WTC11 (cell line): Measurements from ENCODE around the gene SERPINH1. TPM values are rescaled to one million over a fixed set of nuclear protein-coding genes. Genes with fewer than 3 reads are reported as not detected.
A peak's percentile ranks its signal among the peaks of the same experiment; 100 is the strongest.

Experiments used
- ATF2 ChIP-seq: sonication (generic); formaldehyde crosslinking; IDR thresholded peaks from 2 replicates; pipeline ENCODE4 v1.8.1; 2022; ENCODE audit warnings: low read depth, missing genetic modification reagents, borderline replicate concordance
- CREB1 ChIP-seq: sonication (generic); formaldehyde crosslinking; IDR thresholded peaks from 2 replicates; pipeline ENCODE4 v1.8.0; 2023; ENCODE audit warnings: mild to moderate bottlenecking, missing genetic modification reagents
- ELF4 ChIP-seq: sonication (generic); formaldehyde crosslinking; IDR thresholded peaks from 2 replicates; pipeline ENCODE4 v1.8.1; 2022; ENCODE audit warnings: low read depth, mild to moderate bottlenecking, moderate library complexity, missing genetic modification reagents
- EMX1 ChIP-seq: fragments of 250-450 bp; sonication (Bioruptor Pico); IDR thresholded peaks from 2 replicates; pipeline ENCODE4 v1.8.0; 2021; ENCODE audit warnings: mild to moderate bottlenecking
- MLX ChIP-seq: sonication (generic); formaldehyde crosslinking; IDR thresholded peaks from 2 replicates; pipeline ENCODE4 v1.8.1; 2023; ENCODE audit warnings: mild to moderate bottlenecking, missing genetic modification reagents, moderate library complexity
- NR3C1 ChIP-seq: sonication (generic); formaldehyde crosslinking; conservative IDR thresholded peaks from 2 replicates; pipeline ENCODE4 v1.8.1; 2023; ENCODE audit warnings: low read depth, mild to moderate bottlenecking, missing genetic modification reagents
- PRDM15 ChIP-seq: sonication (generic); formaldehyde crosslinking; IDR thresholded peaks from 2 replicates; pipeline ENCODE4 v1.8.0; 2022; ENCODE audit warnings: missing genetic modification reagents
- SP1 ChIP-seq: sonication (generic); formaldehyde crosslinking; conservative IDR thresholded peaks from 2 replicates; pipeline ENCODE4 v1.8.1; 2022; ENCODE audit warnings: missing genetic modification reagents
- STAT6 ChIP-seq: sonication (generic); formaldehyde crosslinking; conservative IDR thresholded peaks from 2 replicates; pipeline ENCODE4 v1.8.1; 2023; ENCODE audit warnings: mild to moderate bottlenecking, low read depth, missing genetic modification reagents, moderate library complexity
- TCF7 ChIP-seq: sonication (generic); formaldehyde crosslinking; IDR thresholded peaks from 2 replicates; pipeline ENCODE4 v1.8.0; 2022; ENCODE audit warnings: mild to moderate bottlenecking, low read depth, missing genetic modification reagents, moderate library complexity
- TEAD4 ChIP-seq: sonication (generic); formaldehyde crosslinking; IDR thresholded peaks from 2 replicates; pipeline ENCODE4 v1.8.0; 2022; ENCODE audit warnings: mild to moderate bottlenecking, missing genetic modification reagents
- USF1 ChIP-seq: sonication (generic); formaldehyde crosslinking; IDR thresholded peaks from 2 replicates; pipeline ENCODE4 v1.8.0; 2022; ENCODE audit warnings: mild to moderate bottlenecking, missing genetic modification reagents
- ZNF317 ChIP-seq: sonication (generic); formaldehyde crosslinking; IDR thresholded peaks from 2 replicates; pipeline ENCODE4 v1.8.1; 2023; ENCODE audit warnings: low read depth, mild to moderate bottlenecking, moderate library complexity, missing genetic modification reagents, borderline replicate concordance
- ZNF671 ChIP-seq: fragments of 250-450 bp; sonication (Bioruptor Pico); IDR thresholded peaks from 2 replicates; pipeline ENCODE4 v1.8.0; 2021; ENCODE audit warnings: mild to moderate bottlenecking
- total RNA-seq: library from RNA; stranded (reverse); gene quantifications from 3 replicates; pipeline ENCODE4 v1.2.3, GENCODE V29; 2021
- TF ChIP-seq, protein P1 (sequence below): sonication (generic); formaldehyde crosslinking; IDR thresholded peaks from 2 replicates; pipeline ENCODE4 v1.8.1; 2023; ENCODE audit warnings: mild to moderate bottlenecking, missing genetic modification reagents
- TF ChIP-seq, protein P2 (sequence below): sonication (generic); formaldehyde crosslinking; IDR thresholded peaks from 2 replicates; pipeline ENCODE4 v1.8.1; 2022; ENCODE audit warnings: mild to moderate bottlenecking, moderate library complexity, missing genetic modification reagents
- TF ChIP-seq, protein P3 (sequence below): sonication (generic); formaldehyde crosslinking; IDR thresholded peaks from 2 replicates; pipeline ENCODE4 v1.8.0; 2022; ENCODE audit warnings: mild to moderate bottlenecking, missing genetic modification reagents

The SERPINH1 gene
- total RNA-seq, 1 experiment from 2014 or later = 411 TPM

DNA sequence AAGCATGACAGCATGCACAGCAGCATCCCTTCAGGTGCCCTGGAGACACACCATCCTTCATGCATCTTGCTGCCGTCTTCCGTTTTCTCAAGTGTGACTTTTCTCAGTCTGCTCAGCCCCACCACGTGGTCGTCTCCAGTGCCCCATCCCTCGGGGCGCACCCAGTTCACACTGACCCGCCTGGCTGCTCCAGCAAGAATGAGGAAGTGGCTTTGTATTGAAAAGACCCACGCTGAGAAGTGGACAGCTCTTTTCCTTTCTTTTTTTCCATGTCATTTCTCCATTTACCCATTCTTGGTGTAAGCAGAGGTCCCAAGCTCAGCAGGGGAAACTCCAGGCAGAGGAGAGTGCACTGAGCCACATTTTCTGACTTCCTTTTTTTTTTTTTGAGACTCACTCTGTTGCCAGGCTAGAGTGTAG is 14.5 kb downstream of the SERPINH1 start (continued):
- TF ChIP-seq PRDM15 (CRISPR knock-in tag) (no peak), TEAD4 (CRISPR knock-in tag) (no peak), SP1 (0 out of 2 replicates have a peak, but pooled peaks have one; percentile 39), USF1 (CRISPR knock-in tag) (peak; percentile 61; the same call in 1 of the 2 replicates), STAT6 (CRISPR knock-in tag) (no peak), ELF4 (CRISPR knock-in tag) (no peak), EMX1 (CRISPR knock-in tag) (no peak), ZNF671 (CRISPR knock-in tag) (no peak), ZNF317 (CRISPR knock-in tag) (no peak), ATF2 (CRISPR knock-in tag) (no peak), TCF7 (CRISPR knock-in tag) (no peak), NR3C1 (no peak), CREB1 (CRISPR knock-in tag) (no peak), MLX (CRISPR knock-in tag) (no peak)
- TF ChIP-seq, protein P1, sequence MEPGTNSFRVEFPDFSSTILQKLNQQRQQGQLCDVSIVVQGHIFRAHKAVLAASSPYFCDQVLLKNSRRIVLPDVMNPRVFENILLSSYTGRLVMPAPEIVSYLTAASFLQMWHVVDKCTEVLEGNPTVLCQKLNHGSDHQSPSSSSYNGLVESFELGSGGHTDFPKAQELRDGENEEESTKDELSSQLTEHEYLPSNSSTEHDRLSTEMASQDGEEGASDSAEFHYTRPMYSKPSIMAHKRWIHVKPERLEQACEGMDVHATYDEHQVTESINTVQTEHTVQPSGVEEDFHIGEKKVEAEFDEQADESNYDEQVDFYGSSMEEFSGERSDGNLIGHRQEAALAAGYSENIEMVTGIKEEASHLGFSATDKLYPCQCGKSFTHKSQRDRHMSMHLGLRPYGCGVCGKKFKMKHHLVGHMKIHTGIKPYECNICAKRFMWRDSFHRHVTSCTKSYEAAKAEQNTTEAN (CRISPR knock-in tag) = 0 out of 2 replicates have a peak, but pooled peaks have one; percentile 39
- TF ChIP-seq, protein P2, sequence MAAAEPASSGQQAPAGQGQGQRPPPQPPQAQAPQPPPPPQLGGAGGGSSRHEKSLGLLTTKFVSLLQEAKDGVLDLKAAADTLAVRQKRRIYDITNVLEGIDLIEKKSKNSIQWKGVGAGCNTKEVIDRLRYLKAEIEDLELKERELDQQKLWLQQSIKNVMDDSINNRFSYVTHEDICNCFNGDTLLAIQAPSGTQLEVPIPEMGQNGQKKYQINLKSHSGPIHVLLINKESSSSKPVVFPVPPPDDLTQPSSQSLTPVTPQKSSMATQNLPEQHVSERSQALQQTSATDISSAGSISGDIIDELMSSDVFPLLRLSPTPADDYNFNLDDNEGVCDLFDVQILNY (CRISPR knock-in tag) = no peak
- TF ChIP-seq, protein P3, sequence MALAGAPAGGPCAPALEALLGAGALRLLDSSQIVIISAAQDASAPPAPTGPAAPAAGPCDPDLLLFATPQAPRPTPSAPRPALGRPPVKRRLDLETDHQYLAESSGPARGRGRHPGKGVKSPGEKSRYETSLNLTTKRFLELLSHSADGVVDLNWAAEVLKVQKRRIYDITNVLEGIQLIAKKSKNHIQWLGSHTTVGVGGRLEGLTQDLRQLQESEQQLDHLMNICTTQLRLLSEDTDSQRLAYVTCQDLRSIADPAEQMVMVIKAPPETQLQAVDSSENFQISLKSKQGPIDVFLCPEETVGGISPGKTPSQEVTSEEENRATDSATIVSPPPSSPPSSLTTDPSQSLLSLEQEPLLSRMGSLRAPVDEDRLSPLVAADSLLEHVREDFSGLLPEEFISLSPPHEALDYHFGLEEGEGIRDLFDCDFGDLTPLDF (CRISPR knock-in tag) = no peak
